ENCODE data around the gene TGFBR3. TPM values are rescaled to one million over a fixed set of nuclear protein-coding genes. Genes with fewer than 3 reads are reported as not detected.
A peak's percentile ranks its signal among the peaks of the same experiment; 100 is the strongest.

TGFBR3 gene
- total RNA-seq, 2 experiments from 2014 or later: 3.2 to 3.3 TPM

DNA sequence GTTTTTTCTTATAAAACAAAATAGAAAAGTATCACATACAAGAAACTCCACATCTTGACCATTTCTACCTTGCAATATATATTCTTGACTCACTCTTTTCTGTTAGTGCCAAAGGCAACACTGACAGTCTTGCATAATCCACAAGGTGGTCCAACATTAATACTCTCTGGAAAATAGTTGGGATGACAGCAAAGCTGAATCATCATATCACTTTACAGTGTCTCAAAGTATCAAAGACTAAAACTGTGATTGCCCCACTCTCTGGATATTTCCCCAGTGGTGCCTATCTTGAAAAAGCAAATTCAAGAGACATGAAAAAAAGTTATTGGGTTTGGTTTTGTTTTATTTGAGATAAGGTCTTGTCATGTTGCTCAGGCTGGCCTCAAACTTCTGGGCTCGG lies 14.6 kb upstream of the TGFBR3 start:
- no peak for DNase-seq
- Mint-ChIP-seq H3K27me3 (ENCODE audit: low read depth) (no peaks in the 10 kb centered on the region), H3K4me1 (ENCODE audit: low read depth) (peaks cover 4% of the 10 kb centered on the region), H3K9me3 (no peaks in the 10 kb centered on the region), H3K36me3 (ENCODE audit: low read depth) (no peaks in the 10 kb centered on the region), H3K27ac (no peak overlapping the region), H3K4me3 (no peak overlapping the region)
- CTCF ChIA-PET: interaction anchor here (1.1 kb wide), 1 partner anchor 14 kb away, joined by 3 read pairs; the partner anchor contains the start of gene TGFBR3
- intact Hi-C loops (cut with micrococcal nuclease): no loop called here

DNA sequence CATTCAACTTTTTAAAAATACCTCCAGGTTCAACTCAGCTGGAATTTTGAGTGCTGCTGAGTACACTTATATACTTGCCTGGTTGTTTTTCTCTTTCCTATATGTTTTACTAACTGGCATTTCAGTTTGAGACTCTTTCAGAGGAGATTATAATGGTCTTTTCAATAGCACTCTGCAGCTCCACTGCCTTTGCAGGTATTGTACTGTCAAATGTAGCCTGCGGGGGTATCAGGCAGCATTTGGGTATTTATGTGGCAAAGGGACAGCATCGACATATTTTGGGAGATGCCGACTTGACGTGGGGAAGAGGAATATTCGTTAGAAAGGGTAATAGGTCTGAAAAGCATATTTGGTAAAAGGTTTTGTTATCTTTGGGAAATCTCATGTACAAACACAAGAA lies 11.1 kb upstream of the TGFBR3 start:
- H3K27me3 Mint-ChIP-seq (ENCODE audit: low read depth): no peaks in the 10 kb centered on the region
- CTCF ChIA-PET: no interaction called here
- no peak overlapping the region for H3K27ac Mint-ChIP-seq
- no peaks in the 10 kb centered on the region for H3K36me3 Mint-ChIP-seq (ENCODE audit: low read depth)
- no peaks in the 10 kb centered on the region for H3K9me3 Mint-ChIP-seq
- no peak overlapping the region for H3K4me3 Mint-ChIP-seq
- DNase-seq: no peak
- H3K4me1 Mint-ChIP-seq (ENCODE audit: low read depth): peaks cover 10% of the 10 kb centered on the region
- intact Hi-C loops (cut with micrococcal nuclease): no loop called here

DNA sequence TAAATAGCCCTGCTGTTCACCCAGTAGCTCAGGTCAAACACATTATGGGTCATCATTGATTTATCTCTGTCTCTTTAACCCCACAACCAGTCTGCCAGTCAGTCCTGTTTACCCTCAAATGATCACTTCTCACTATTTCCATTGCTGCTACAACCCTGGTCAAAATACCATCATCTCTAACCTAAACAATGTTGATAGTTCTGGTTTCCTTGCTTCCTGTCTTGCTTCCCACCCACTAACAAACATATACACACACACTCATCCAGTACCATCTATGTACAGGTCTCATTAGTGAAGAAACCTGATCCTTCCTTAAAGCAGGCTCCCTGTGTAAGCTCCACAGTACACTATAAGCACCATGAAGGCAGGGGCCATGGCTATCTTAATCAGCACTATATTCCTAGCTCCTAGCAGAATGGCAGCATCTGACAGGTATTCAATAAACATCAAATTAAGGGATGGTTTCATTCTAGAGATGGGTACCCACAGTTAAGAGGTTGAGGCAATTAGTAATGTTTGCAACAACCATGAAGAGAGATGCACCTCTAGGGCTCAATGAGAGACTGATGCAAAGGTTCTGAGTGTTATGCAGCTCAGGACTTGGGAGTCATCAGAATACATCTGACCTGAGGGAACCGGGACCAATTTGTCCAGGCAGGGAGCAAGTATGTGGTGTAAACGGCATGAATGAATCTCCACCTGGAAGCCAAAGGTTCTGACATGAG lies 10.0 kb upstream of the TGFBR3 start:
- Mint-ChIP-seq H3K36me3 (ENCODE audit: low read depth) (no peaks in the 10 kb centered on the region), H3K27ac (no peak overlapping the region), H3K27me3 (ENCODE audit: low read depth) (no peaks in the 10 kb centered on the region), H3K4me3 (no peak overlapping the region), H3K4me1 (ENCODE audit: low read depth) (peaks cover 17% of the 10 kb centered on the region), H3K9me3 (no peaks in the 10 kb centered on the region)
- intact Hi-C loops (cut with micrococcal nuclease): no loop called here
- DNase-seq: no peak
- CTCF ChIA-PET: no interaction called here

DNA sequence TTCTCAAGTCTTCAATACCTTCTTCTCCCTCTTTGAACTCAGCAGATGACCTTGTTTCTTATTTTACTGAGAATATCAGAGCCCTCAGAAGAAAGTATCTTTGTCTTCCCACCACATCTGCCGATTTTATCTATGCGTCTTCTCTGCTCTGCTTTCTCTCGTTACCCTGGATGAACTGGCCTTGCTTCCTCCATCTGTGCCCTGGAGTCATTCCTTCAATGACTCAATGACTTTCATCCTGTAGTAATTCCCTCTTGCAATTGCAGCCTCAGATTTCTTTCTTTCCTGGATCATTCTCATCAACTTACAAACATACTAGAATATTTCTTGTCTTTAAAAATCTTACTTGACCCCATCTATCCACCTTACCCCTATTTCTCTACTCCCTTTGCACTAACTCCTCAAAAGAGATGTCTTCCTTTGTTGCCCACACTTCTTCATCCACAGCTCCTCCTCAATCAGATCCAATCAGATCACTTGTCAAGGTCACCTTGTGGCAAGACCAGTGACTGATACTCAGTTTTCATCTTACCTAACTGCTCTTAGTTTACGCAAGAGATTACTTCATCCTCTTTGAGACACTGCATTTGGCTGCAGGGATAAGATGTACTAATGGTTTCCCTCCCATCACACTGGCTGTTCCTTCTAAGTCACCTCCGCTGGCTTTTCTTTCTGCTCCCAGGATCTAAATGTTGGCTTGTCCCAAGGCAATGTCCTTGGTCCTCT lies 8.2 kb upstream of the TGFBR3 start:
- CTCF ChIA-PET: interaction anchor here (1.0 kb wide), 1 partner anchor 12 kb away, joined by 4 read pairs; no protein-coding TSS in a partner anchor
- Mint-ChIP-seq H3K9me3 (no peaks in the 10 kb centered on the region), H3K27me3 (ENCODE audit: low read depth) (no peaks in the 10 kb centered on the region), H3K27ac (no peak overlapping the region), H3K4me1 (ENCODE audit: low read depth) (peaks cover 24% of the 10 kb centered on the region), H3K4me3 (no peak overlapping the region), H3K36me3 (ENCODE audit: low read depth) (no peaks in the 10 kb centered on the region)
- no peak for DNase-seq
- intact Hi-C loops (cut with micrococcal nuclease): no loop called here

DNA sequence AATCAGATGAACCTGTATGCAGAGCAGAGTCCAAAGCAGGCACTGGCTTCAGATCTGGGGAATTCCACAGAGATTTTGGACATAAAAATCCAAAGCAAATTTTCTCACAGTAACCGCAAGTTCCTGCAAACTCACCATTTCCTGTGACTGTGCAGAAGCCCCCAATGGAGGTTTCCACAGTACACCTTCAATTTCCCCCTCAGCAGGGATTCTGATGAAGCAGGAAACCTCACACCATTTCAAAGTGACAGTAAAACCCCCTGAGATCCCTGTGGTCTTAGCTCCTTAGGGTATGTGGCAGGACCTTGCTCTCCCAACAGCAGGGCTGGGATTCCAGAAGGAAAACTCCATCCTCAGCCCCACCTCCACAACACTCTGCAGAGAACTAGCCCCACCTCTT lies 6.0 kb upstream of the TGFBR3 start:
- Mint-ChIP-seq H3K4me1 (ENCODE audit: low read depth) (peaks cover 26% of the 10 kb centered on the region), H3K27me3 (ENCODE audit: low read depth) (peaks cover 3% of the 10 kb centered on the region), H3K36me3 (ENCODE audit: low read depth) (no peaks in the 10 kb centered on the region), H3K9me3 (no peaks in the 10 kb centered on the region), H3K27ac (no peak overlapping the region), H3K4me3 (no peak overlapping the region)
- peak; percentile 13 for DNase-seq
- intact Hi-C loops (cut with micrococcal nuclease): no loop called here
- CTCF ChIA-PET: interaction anchor here (0.6 to 0.7 kb wide), 2 partner anchors 440 to 946 kb away, joined by 3 to 5 read pairs; no protein-coding TSS in a partner anchor

DNA sequence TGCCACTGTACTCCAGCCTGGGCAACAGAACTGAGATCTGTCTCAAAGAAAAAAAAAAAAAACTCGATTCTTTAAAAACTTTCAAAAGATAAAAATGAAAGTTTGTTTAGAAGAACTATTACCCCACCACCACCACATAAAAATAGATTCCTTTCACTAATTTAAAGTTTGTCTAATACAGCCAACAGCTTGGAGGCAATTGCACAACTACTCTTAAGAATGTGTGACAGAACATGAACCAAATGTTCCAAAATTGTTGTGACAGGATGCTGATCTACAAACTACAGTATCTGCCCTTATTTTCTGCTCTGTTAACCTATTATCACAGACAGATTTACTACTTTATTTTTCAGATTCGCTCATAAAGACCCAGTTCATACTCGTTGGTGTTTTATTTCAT lies 5.5 kb upstream of the TGFBR3 start:
- Mint-ChIP-seq H3K4me3 (no peak overlapping the region), H3K27me3 (ENCODE audit: low read depth) (peaks cover 6% of the 10 kb centered on the region), H3K36me3 (ENCODE audit: low read depth) (no peaks in the 10 kb centered on the region), H3K27ac (no peak overlapping the region), H3K9me3 (no peaks in the 10 kb centered on the region), H3K4me1 (ENCODE audit: low read depth) (peaks cover 29% of the 10 kb centered on the region)
- no peak for DNase-seq
- CTCF ChIA-PET: interaction anchor here (0.6 to 0.7 kb wide), 2 partner anchors 439 to 945 kb away, joined by 3 to 5 read pairs; no protein-coding TSS in a partner anchor
- intact Hi-C loops (cut with micrococcal nuclease): no loop called here

DNA sequence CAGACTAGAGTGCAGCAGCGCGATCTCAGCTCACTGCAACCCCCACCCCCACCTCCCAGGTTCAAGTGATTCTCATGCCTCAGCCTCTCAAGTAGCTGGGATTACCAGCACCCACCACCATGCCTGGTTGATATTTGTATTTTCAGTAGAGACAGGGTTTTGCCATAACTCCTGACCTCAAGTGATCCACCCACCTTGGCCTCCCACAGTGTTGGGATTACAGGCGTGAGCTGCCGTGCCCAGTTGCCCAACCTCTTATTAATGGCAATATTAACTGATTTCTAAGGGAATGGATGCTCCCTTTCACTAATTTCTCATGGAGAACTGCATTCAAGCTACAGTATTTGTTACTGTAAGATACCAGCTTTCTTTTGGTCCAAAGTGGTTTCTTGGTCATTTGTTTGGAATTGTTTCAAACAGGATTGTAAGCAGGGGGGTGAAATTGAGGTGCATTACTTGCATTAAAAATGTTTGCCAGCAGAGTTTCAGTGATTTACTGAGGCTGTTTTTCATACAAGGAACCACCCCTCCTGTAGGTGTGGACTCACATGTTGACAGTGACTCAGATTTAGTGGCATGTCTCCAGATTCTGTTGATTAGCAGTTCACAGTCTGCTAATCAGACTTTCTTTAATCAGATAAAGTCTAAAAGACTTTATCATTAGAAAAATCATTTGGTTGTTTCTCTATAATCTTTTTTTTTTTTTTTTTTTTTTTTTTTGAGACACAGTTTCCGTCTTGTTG lies 3.9 kb upstream of the TGFBR3 start:
- peaks cover 25% of the 10 kb centered on the region for H3K4me1 Mint-ChIP-seq (ENCODE audit: low read depth)
- no peaks in the 10 kb centered on the region for H3K9me3 Mint-ChIP-seq
- no peaks in the 10 kb centered on the region for H3K36me3 Mint-ChIP-seq (ENCODE audit: low read depth)
- no peak overlapping the region for H3K4me3 Mint-ChIP-seq
- peaks cover 6% of the 10 kb centered on the region for H3K27me3 Mint-ChIP-seq (ENCODE audit: low read depth)
- CTCF ChIA-PET: interaction anchor here (0.6 to 1.2 kb wide), 3 partner anchors 16 to 218 kb away, joined by 3 to 5 read pairs (median 3); no protein-coding TSS in a partner anchor
- no peak for DNase-seq
- intact Hi-C loops (cut with micrococcal nuclease): loop anchor here (5.0 kb wide), 1 partner anchor 868 kb away; the partner anchor contains the start of gene ZNF644
- H3K27ac Mint-ChIP-seq: no peak overlapping the region

DNA sequence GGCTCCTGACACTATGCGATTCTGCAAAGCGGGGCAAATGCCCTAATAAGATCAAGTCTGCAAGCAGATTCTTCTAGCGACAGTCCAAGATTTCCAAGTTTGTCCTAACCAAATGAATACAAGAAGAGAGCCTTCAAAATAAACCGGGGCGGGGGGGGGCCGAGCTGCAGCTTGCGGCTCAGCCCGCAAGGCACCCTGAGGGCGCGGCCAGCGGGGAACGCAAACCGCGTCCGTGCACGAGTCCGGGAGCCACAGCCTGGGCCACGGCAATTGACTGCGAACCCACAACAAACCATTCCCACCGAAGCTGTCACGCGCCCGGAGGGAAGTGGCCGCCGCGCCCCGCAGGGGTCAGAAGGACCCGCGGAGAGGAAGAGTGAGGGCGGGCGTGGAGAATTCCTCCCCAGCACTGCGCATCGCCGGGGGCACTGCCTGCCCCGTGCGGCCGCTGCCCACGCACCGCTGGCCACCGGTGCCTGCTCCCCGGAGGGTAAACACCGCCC lies 687 bp downstream of the TGFBR3 start:
- peak overlapping the region; percentile 85 for H3K4me3 Mint-ChIP-seq
- H3K27me3 Mint-ChIP-seq (ENCODE audit: low read depth): peaks cover 15% of the 10 kb centered on the region
- H3K27ac Mint-ChIP-seq: peak overlapping the region; percentile 21
- CTCF ChIA-PET: interaction anchor here (0.6 to 3.9 kb wide), 13 partner anchors 12 to 466 kb away, joined by 3 to 47 read pairs (median 4); no protein-coding TSS in a partner anchor
- H3K36me3 Mint-ChIP-seq (ENCODE audit: low read depth): no peaks in the 10 kb centered on the region
- peak; percentile 17 for DNase-seq
- peaks cover 34% of the 10 kb centered on the region for H3K4me1 Mint-ChIP-seq (ENCODE audit: low read depth)
- intact Hi-C loops (cut with micrococcal nuclease): loop anchor here (5.0 kb wide), 1 partner anchor 863 kb away; the partner anchor contains the start of gene ZNF644
- H3K9me3 Mint-ChIP-seq: no peaks in the 10 kb centered on the region

DNA sequence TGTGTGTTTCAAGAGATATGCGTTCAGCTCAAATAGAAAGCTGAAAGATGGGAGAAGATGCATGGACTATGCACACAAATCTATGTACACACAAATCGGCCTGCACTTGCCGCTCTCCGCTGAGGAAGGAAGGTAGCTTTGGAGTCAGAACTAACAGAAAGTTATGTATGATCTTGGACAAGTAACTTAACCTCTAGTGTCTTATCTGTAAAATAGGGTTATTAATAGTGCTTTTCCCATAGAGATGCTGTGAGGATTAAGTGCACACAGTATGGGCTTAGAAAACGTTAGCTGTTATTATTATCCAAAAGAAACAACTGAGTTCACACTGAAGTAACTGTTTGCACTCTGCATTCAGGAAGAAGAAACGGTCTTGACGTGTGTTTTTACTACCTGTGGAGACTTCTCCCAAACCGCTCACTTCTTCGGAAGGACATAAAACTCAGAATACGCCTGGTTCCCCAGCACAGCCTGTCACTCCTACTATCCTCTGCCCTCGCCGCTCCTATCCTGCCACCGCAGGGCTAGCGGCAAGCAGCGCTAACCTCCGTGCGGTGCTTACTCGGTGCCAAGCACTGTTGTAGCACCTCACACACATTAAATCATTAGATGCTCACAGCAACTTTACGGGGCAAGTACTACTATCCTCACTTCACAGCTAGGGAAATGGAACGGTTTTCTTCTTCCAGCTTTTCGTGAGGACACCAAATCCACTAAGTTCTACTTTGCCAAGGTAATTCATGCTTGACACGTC lies 1.3 kb downstream of the TGFBR3 start:
- H3K4me1 Mint-ChIP-seq (ENCODE audit: low read depth): peaks cover 29% of the 10 kb centered on the region
- H3K27me3 Mint-ChIP-seq (ENCODE audit: low read depth): peaks cover 15% of the 10 kb centered on the region
- DNase-seq: peak; percentile 60
- H3K27ac Mint-ChIP-seq: peak overlapping the region; percentile 21
- intact Hi-C loops (cut with micrococcal nuclease): loop anchor here (5.0 kb wide), 1 partner anchor 862 kb away; the partner anchor contains the start of gene ZNF644
- no peaks in the 10 kb centered on the region for H3K36me3 Mint-ChIP-seq (ENCODE audit: low read depth)
- CTCF ChIA-PET: interaction anchor here (0.6 to 3.9 kb wide), 22 partner anchors 12 to 466 kb away, joined by 3 to 47 read pairs (median 4); no protein-coding TSS in a partner anchor
- no peaks in the 10 kb centered on the region for H3K9me3 Mint-ChIP-seq
- peak overlapping the region; percentile 85 for H3K4me3 Mint-ChIP-seq

DNA sequence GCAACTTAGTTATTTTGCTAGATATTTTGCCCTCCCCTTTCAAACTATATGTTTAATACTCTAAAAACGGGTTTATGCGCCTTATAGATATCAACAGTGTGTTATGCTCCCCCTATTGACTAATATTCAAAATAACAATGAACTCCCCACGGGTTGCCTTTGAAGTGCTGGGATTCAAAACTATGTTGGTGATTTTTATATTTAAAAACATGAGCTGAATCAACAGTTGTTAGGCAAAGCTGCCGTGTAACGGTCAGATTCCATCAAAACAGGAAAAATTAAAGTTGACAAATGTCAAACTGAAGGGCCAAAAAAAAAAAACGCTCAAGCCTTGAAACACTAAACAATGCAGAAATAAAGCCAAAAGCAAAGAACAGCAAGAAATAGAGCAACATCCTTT lies 2.5 kb downstream of the TGFBR3 start:
- H3K27ac Mint-ChIP-seq: no peak overlapping the region
- no peaks in the 10 kb centered on the region for H3K9me3 Mint-ChIP-seq
- H3K27me3 Mint-ChIP-seq (ENCODE audit: low read depth): peaks cover 14% of the 10 kb centered on the region
- DNase-seq: peak; percentile 23
- H3K4me1 Mint-ChIP-seq (ENCODE audit: low read depth): peaks cover 34% of the 10 kb centered on the region
- CTCF ChIA-PET: interaction anchor here (0.6 to 3.9 kb wide), 20 partner anchors 10 to 857 kb away, joined by 3 to 47 read pairs (median 3); partner anchors contain the start of gene CDC7
- H3K4me3 Mint-ChIP-seq: peak overlapping the region; percentile 41
- H3K36me3 Mint-ChIP-seq (ENCODE audit: low read depth): no peaks in the 10 kb centered on the region
- intact Hi-C loops (cut with micrococcal nuclease): loop anchor here (1.0 kb wide), 3 partner anchors 79 to 370 kb away; no protein-coding TSS in a partner anchor

DNA sequence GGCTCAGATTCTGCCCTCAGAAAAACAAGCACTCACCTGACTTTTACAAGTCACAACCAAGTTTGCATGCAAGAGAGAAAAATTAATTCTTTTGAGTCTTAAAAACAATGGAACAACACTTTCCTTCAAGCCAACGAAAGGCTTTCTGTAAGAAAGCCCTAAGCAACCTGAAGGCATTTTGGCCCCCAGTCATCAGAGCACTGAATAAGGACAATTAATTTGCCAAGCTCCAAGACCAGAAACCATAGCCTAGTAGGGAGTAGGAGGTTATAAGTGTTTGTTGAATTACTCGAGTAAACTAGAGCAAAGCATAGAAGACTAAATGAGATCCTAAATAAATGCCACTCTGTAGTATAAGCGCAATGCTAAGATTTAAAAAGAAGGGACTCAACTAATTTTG lies 4.7 kb downstream of the TGFBR3 start:
- Mint-ChIP-seq H3K4me3 (no peak overlapping the region), H3K27ac (no peak overlapping the region)
- CTCF ChIA-PET: no interaction called here

More for the DNA sequence above, 4.7 kb downstream of the TGFBR3 start:
- no peaks in the 10 kb centered on the region for H3K9me3 Mint-ChIP-seq
- DNase-seq: no peak
- H3K27me3 Mint-ChIP-seq (ENCODE audit: low read depth): peaks cover 9% of the 10 kb centered on the region
- intact Hi-C loops (cut with micrococcal nuclease): no loop called here
- no peaks in the 10 kb centered on the region for H3K36me3 Mint-ChIP-seq (ENCODE audit: low read depth)
- H3K4me1 Mint-ChIP-seq (ENCODE audit: low read depth): peaks cover 53% of the 10 kb centered on the region

Measured in activated naive CD4-positive, alpha-beta T cell treated with anti-CD3 and anti-CD28 coated beads for 36 hours (primary cell).